CD14-positive monocyte (primary cell): Measurements from ENCODE around the gene CHST15. TPM values are rescaled to one million over a fixed set of nuclear protein-coding genes. Genes with fewer than 3 reads are reported as not detected.

Experiments used
- DNase-seq, 3 donors: peaks; one replicate each; pipeline ENCODE4 v3.0.0-alpha.2; 2011 to 2022
- H2AFZ ChIP-seq: 2 replicates; pipeline ENCODE4 v1.6.0; 2012; ENCODE audit warnings: mild to moderate bottlenecking, low read depth, low read length, inconsistent platforms; ENCODE audit not compliant: insufficient read depth, poor library complexity, severe bottlenecking
- H3K27ac ChIP-seq, 2 donors: 1 replicate in 1 of 2; 2 replicates in 1 of 2; pipeline ENCODE4 v1.5.1; 2012 to 2013; ENCODE audit warnings: low read length in 2 of 2, control low read depth in 1 of 2, inconsistent platforms in 1 of 2, low read depth in 1 of 2, mild to moderate bottlenecking in 1 of 2
- H3K27me3 ChIP-seq, 2 donors: one replicate each; pipeline versions ENCODE4 v1.6.0 to v1.6.1; 2011 to 2013; ENCODE audit warnings: low read length in 2 of 2; ENCODE audit not compliant: control insufficient read depth in 2 of 2, insufficient read depth in 2 of 2
- H3K36me3 ChIP-seq, 2 donors: replicated peaks in 1 of 2; 1 replicate in 1 of 2; 2 replicates in 1 of 2; pipeline versions ENCODE4 v1.5.1 to v1.6.1; 2012 to 2013; ENCODE audit warnings: low read length in 2 of 2, control low read depth in 1 of 2, inconsistent platforms in 1 of 2, mild to moderate bottlenecking in 1 of 2; ENCODE audit not compliant: insufficient read depth in 2 of 2, control insufficient read depth in 1 of 2
- H3K4me1 ChIP-seq, 2 donors: 1 replicate in 1 of 2; 2 replicates in 1 of 2; pipeline versions ENCODE4 v1.5.1 to v1.6.1; 2012 to 2013; ENCODE audit warnings: low read length in 2 of 2, control low read depth in 1 of 2, inconsistent platforms in 1 of 2, mild to moderate bottlenecking in 1 of 2, moderate library complexity in 1 of 2; ENCODE audit not compliant: insufficient read depth in 2 of 2, control insufficient read depth in 1 of 2
- H3K4me2 ChIP-seq: replicated peaks from 2 replicates; pipeline ENCODE3; 2012; ENCODE audit warnings: low read length, moderate library complexity, mild to moderate bottlenecking; ENCODE audit not compliant: poor library complexity, severe bottlenecking; ENCODE audit errors: extremely low read depth
- H3K4me3 ChIP-seq, 3 experiments: fragments of 200-600 bp in 1 of 3; sonication (generic) in 1 of 3; replicated peaks in 1 of 3; 1 replicate in 2 of 3; 2 replicates in 1 of 3; pipeline ENCODE4 v1.5.1; 2011 to 2013; ENCODE audit warnings: low read length in 3 of 3, mild to moderate bottlenecking in 3 of 3, control low read depth in 2 of 3, low read depth in 2 of 3, inconsistent platforms in 1 of 3, moderate library complexity in 1 of 3
- H3K79me2 ChIP-seq: 2 replicates; pipeline ENCODE4 v1.6.0; 2012; ENCODE audit warnings: mild to moderate bottlenecking, control low read depth, inconsistent platforms, low read length, moderate library complexity; ENCODE audit not compliant: insufficient read depth
- H3K9ac ChIP-seq: 2 replicates; pipeline ENCODE4 v1.6.0; 2017; ENCODE audit warnings: low read length, mild to moderate bottlenecking; ENCODE audit not compliant: insufficient read depth, poor library complexity, severe bottlenecking
- H3K9me3 ChIP-seq, 2 donors: replicated peaks in 1 of 2; 1 replicate in 1 of 2; 2 replicates in 1 of 2; pipeline versions ENCODE4 v1.5.1 to v1.6.1; 2012 to 2013; ENCODE audit warnings: low read length in 2 of 2, control low read depth in 1 of 2; ENCODE audit not compliant: control insufficient read depth in 1 of 2, insufficient read depth in 1 of 2
- H4K20me1 ChIP-seq: 2 replicates; pipeline ENCODE4 v1.6.0; 2012; ENCODE audit warnings: mild to moderate bottlenecking, low read length, control low read depth, moderate library complexity; ENCODE audit not compliant: insufficient read depth
- H3K27ac Mint-ChIP-seq, 7 donors: one replicate each; pipeline ENCODE4 v1.8.0; 2020; ENCODE audit warnings: mild to moderate bottlenecking in 7 of 7, mixed read lengths in 7 of 7, moderate library complexity in 6 of 7, inconsistent platforms in 2 of 7
- H3K27me3 Mint-ChIP-seq, 3 donors: one replicate each; pipeline ENCODE4 v1.8.0; 2021 to 2022; ENCODE audit warnings: low read depth in 3 of 3, mild to moderate bottlenecking in 3 of 3, mixed read lengths in 3 of 3, moderate library complexity in 3 of 3, inconsistent platforms in 1 of 3
- H3K36me3 Mint-ChIP-seq, 2 donors: one replicate each; pipeline ENCODE4 v1.8.0; 2020; ENCODE audit warnings: mixed read lengths in 2 of 2, inconsistent platforms in 1 of 2, mild to moderate bottlenecking in 1 of 2
- H3K4me1 Mint-ChIP-seq: one replicate; pipeline ENCODE4 v1.8.0; 2020; ENCODE audit warnings: mild to moderate bottlenecking, mixed read lengths
- H3K4me3 Mint-ChIP-seq, 2 donors: one replicate each; pipeline ENCODE4 v1.8.0; 2020; ENCODE audit warnings: mild to moderate bottlenecking in 2 of 2, mixed read lengths in 2 of 2, moderate library complexity in 1 of 2
- H3K9me3 Mint-ChIP-seq, 7 donors: one replicate each; pipeline ENCODE4 v1.8.0; 2020 to 2022; ENCODE audit warnings: mixed read lengths in 7 of 7, mild to moderate bottlenecking in 6 of 7, moderate library complexity in 6 of 7, inconsistent platforms in 2 of 7
- CTCF ChIP-seq: fragments of 200-600 bp; IDR thresholded peaks from one replicate; pipeline ENCODE4 v1.8.0; 2022; ENCODE audit warnings: antibody characterized with exemption, mild to moderate bottlenecking
- WGBS: methylation state at CpG from one replicate; pipeline ENCODE4 v1.1.5; 2013; ENCODE audit warnings: missing lambda C conversion rate; ENCODE audit not compliant: insufficient coverage; 5-methylcytosine and 5-hydroxymethylcytosine counted together
- intact Hi-C, 2 donors: fragments of 100-400 bp; cut with micrococcal nuclease; formaldehyde crosslinking; loops; one replicate each; pipeline versions ENCODE4 v1.15.0 to v1.15.1; 2023
- polyA plus RNA-seq, 3 donors: library from polyadenylated mRNA; depleted of rRNA in 1 of 3; unstranded in 2 of 3; stranded (reverse) in 1 of 3; fragments of 300-500 nt in 2 of 3; fragments of >200 nt in 1 of 3; fragmentation: Illumina TruSeq in 2 of 3; gene quantifications; 1 replicate in 2 of 3; 2 replicates in 1 of 3; pipeline ENCODE4 v1.2.3, GENCODE V29; 2012 to 2021

The CHST15 gene
- polyA plus RNA-seq, 3 donors = 54.4 to 106 (median 87.5) TPM

- Mint-ChIP-seq H3K27me3 (peaks cover 13 to 43% (median 38%) of the 10 kb centered on the region in 3 donors), H3K9me3 (peaks cover 11 to 24% (median 18%) of the 10 kb centered on the region in 7 donors), H3K4me3 (no peak overlapping the region), H3K27ac (peak overlapping the region in 2 of 7 donors; percentile 7 to 65), H3K4me1 (peaks cover 15% of the 10 kb centered on the region), H3K36me3 (peaks cover 95 to 99% of the 10 kb centered on the region in 2 donors)
- Histone ChIP-seq H3K27me3 (peaks cover 0 to 6% of the 10 kb centered on the region in 2 donors), H2AFZ (no peak overlapping the region), H3K4me3 (no peak overlapping the region), H3K79me2 (no peaks in the 10 kb centered on the region), H3K36me3 (peaks cover 76 to 92% of the 10 kb centered on the region in 2 donors), H3K4me2 (no peak overlapping the region), H4K20me1 (peaks cover 100% of the 10 kb centered on the region), H3K9ac (no peak overlapping the region), H3K27ac (no peak overlapping the region), H3K4me1 (peaks cover 15 to 16% of the 10 kb centered on the region in 2 donors), H3K9me3 (peaks cover 0 to 13% of the 10 kb centered on the region in 2 donors)
- WGBS = 95% methylated on average over 20 of the region's 20 CpGs
- no peak for DNase-seq
- intact Hi-C loops = no loop called here
- no peak for TF ChIP-seq CTCF
Measured at GRCh38 chr10:124010024-124010423, 83.4 kb downstream of the CHST15 start.

GRCh38 chr10:124009231-124010015, 84.0 kb downstream of the CHST15 start:
- Mint-ChIP-seq H3K4me3 (peak overlapping the region in 1 of 2 donors; percentile 28), H3K27me3 (peaks cover 13 to 44% (median 39%) of the 10 kb centered on the region in 3 donors), H3K27ac (peak overlapping the region in 1 of 7 donors; percentile 65), H3K9me3 (peaks cover 11 to 24% (median 17%) of the 10 kb centered on the region in 7 donors), H3K36me3 (peaks cover 98 to 100% of the 10 kb centered on the region in 2 donors), H3K4me1 (peaks cover 9% of the 10 kb centered on the region)
- Histone ChIP-seq H3K36me3 (peaks cover 76 to 98% of the 10 kb centered on the region in 2 donors), H3K4me3 (no peak overlapping the region), H3K4me1 (peaks cover 9 to 10% of the 10 kb centered on the region in 2 donors), H3K79me2 (no peaks in the 10 kb centered on the region), H3K27me3 (peaks cover 0 to 6% of the 10 kb centered on the region in 2 donors), H3K4me2 (no peak overlapping the region), H2AFZ (no peak overlapping the region), H3K9ac (no peak overlapping the region), H3K27ac (no peak overlapping the region), H4K20me1 (peaks cover 99% of the 10 kb centered on the region), H3K9me3 (peaks cover 0 to 13% of the 10 kb centered on the region in 2 donors)
- DNase-seq = no peak
- TF ChIP-seq CTCF = no peak
- intact Hi-C loops = no loop called here
- WGBS = 93% methylated on average over 12 of the region's 16 CpGs
